ENCODE data around the gene MXRA8. TPM values are rescaled to one million over a fixed set of nuclear protein-coding genes. Genes with fewer than 3 reads are reported as not detected.
"Not testable (repeated sequence)": the region's sequence is repeated elsewhere in the genome, so short reads cannot be mapped to it uniquely, and the experiment has no call there.

MXRA8 gene
- total RNA-seq, 4 donors from 2014 or later: 34.1 to 76.1 (median 35.9) TPM

DNA sequence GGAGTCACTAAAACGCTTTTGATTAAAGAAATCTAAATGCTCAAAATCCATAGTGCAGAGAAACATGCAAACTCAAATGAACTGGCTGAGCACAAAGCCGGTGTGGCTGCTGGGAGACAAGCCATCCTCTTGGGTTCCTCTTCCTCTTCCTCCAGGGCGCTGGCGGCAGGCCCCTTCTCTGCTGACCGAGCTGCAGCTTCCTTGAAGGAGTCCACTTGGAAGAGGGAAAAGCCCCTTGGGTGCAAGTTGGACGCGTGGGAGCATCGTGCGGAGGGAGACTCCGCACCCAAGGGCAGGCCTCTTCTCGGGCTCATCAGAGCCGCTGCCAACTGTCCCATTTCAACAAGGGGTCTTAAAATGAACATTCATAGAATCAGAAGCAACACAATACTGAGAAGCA lies 32.9 kb upstream of the MXRA8 start:
- 82 to 88% methylated on average over 12 of the region's 12 CpGs for WGBS, 2 donors
- no peak overlapping the region for H3K4me3 ChIP-seq (ENCODE audit: low read depth, poor library complexity, severe bottlenecking)
- DNase-seq (ENCODE audit: low spot score in 2 of 2): no peak
- intact Hi-C loops (cut with DNase I; ENCODE audit: low total_unique reads): no loop called here
- TF ChIP-seq, protein P1, sequence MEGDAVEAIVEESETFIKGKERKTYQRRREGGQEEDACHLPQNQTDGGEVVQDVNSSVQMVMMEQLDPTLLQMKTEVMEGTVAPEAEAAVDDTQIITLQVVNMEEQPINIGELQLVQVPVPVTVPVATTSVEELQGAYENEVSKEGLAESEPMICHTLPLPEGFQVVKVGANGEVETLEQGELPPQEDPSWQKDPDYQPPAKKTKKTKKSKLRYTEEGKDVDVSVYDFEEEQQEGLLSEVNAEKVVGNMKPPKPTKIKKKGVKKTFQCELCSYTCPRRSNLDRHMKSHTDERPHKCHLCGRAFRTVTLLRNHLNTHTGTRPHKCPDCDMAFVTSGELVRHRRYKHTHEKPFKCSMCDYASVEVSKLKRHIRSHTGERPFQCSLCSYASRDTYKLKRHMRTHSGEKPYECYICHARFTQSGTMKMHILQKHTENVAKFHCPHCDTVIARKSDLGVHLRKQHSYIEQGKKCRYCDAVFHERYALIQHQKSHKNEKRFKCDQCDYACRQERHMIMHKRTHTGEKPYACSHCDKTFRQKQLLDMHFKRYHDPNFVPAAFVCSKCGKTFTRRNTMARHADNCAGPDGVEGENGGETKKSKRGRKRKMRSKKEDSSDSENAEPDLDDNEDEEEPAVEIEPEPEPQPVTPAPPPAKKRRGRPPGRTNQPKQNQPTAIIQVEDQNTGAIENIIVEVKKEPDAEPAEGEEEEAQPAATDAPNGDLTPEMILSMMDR (IDR thresholded peaks at IDR 0.05): no peak
- TF ChIP-seq POLR2A (IDR thresholded peaks at IDR 0.05): no peak

DNA sequence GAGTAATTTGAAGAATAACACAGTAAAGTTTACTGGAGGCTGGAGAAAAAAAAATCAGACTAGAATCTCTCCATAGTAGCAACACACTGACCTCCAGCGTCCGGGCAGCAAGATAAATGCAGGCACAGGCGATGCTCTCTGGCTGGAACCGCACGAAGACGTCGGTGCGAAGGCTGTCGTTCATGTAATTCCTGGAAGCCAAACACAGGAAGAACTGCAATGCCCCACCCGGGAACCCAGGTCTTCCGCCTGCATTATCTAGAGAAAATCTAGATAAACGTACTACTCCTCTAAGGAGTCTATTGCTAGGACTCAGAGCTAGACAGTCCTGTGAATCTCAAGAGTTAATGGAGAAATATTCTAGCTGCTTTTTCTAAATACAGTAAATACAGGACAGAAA lies 32.3 kb upstream of the MXRA8 start:
- DNase-seq (ENCODE audit: low spot score in 2 of 2): no peak
- WGBS, 2 donors: 88 to 90% methylated on average over 12 of the region's 12 CpGs
- intact Hi-C loops (cut with DNase I; ENCODE audit: low total_unique reads): no loop called here
- TF ChIP-seq, protein P1 (IDR thresholded peaks at IDR 0.05): no peak
- no peak for TF ChIP-seq POLR2A (IDR thresholded peaks at IDR 0.05)
- H3K4me3 ChIP-seq (ENCODE audit: low read depth, poor library complexity, severe bottlenecking): no peak overlapping the region

DNA sequence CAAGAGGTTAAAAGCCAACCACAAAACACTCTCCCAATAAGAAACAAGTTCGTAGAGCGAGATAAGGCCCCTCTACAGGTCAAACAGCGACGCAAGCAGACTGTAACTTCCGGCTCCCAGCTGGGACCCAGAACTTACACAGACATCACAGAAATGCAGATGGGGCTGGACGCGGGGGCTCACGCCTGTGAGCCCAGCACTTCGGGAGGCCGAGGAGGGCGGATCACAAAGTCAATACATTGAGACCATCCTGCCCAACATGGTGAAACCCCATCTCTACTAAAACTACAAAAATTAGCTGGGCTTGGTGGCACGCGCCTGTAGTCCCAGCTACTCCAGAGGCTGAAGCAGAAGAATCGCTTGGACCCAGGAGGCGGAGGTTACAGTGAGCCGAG lies 29.7 kb upstream of the MXRA8 start:
- TF ChIP-seq, protein P1 (IDR thresholded peaks at IDR 0.05): no peak
- TF ChIP-seq POLR2A (IDR thresholded peaks at IDR 0.05): no peak
- 95 to 97% methylated on average over 16 of the region's 16 CpGs for WGBS, 2 donors
- H3K4me3 ChIP-seq (ENCODE audit: low read depth, poor library complexity, severe bottlenecking): no peak overlapping the region
- DNase-seq (ENCODE audit: low spot score in 2 of 2): no peak
- intact Hi-C loops (cut with DNase I; ENCODE audit: low total_unique reads): no loop called here

DNA sequence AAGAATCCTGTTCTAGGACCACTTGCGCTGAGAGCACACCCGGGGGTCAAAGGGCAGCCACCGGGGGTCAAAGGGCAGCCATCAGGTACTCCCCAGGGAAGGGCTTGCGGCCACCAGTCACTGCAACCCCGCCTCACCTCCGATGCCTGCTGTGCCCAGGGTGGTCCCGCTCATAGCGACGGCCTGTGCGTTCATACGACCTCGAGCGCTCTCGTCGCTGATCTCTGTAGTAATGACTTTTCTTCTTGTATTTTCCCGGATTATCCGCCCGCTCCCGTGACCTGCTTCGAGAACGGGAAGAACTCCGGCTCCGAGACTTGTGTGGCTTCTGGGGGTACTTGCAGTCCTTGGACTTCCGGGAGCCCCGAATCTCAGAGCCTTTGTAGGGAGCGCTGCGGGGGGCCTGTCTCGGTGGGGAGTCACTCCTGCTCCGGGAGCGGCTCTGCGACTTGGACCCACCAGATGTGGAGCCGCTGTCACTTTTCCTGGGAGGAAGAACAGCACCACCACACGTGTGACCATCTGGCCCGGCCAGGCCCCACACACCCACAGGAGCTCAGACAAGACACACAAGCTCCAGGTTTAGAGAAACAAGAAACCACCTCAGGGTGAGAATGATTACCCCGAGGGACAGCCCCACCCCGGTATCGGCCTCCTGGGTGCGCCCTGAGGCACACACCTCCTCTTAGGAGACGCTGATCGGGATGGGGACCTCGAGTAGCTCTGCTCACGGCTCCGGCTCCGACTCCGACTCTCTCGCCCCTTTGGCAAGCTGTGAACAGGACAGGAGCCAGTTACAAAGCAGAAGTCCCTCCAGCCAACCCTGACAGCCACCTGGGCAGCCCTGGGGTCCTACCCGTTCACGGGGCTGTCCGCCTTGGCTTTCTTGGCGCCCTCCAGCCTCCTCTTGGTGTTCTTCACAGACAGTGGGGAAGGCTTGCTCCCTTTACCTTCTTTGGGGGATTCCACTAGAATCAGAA lies 29.0 kb upstream of the MXRA8 start:
- no peak overlapping the region for H3K4me3 ChIP-seq (ENCODE audit: low read depth, poor library complexity, severe bottlenecking)
- no peak for DNase-seq (ENCODE audit: low spot score in 2 of 2)
- WGBS, 2 donors: 94 to 97% methylated on average over 45 to 50 of the region's 50 CpGs
- TF ChIP-seq, protein P1 (IDR thresholded peaks at IDR 0.05): no peak
- TF ChIP-seq POLR2A (IDR thresholded peaks at IDR 0.05): no peak
- intact Hi-C loops (cut with DNase I; ENCODE audit: low total_unique reads): no loop called here

DNA sequence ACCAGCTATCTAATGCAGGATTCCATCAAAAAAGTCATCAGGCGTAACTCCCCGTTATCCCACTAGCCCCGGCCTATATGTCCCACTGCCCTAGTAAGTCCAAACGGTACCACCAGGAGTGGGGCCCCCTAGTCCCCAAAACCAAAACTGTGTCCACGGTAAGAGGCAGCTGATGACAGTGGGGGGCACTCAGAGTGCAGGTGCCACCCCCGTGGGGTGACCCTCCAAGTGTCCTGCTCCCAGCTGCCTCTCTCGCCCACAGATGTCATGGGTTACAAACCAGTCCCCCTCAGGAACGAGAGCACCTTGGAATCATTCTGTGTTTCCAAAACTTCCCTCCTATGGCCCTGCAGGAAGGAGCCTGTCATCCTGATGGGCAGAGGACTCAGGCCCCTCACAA lies 27.6 kb upstream of the MXRA8 start:
- TF ChIP-seq POLR2A (IDR thresholded peaks at IDR 0.05): no peak
- TF ChIP-seq, protein P1 (IDR thresholded peaks at IDR 0.05): no peak
- intact Hi-C loops (cut with DNase I; ENCODE audit: low total_unique reads): no loop called here
- WGBS, 2 donors: 83 to 88% methylated on average over 4 to 8 of the region's 8 CpGs

DNA sequence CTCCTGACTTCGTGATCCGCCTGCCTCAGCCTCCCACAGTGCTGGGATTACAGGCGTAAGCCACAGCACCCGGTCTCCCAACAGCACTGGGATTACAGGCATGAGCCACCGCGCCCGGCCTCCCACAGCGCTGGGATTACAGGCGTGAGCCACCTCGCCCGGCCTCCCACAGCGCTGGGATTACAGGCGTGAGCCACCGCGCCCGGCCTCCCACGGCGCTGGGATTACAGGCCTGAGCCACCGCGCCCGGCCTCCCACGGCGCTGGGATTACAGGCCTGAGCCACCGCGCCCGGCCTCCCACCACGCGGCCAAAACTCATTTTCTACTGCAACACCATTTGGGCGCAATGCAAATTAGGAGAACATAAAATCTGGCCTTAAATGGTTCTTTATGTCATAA lies 27.0 kb upstream of the MXRA8 start:
- DNase-seq (ENCODE audit: low spot score in 2 of 2); H3K4me3 ChIP-seq (ENCODE audit: low read depth, poor library complexity, severe bottlenecking); intact Hi-C loops (cut with DNase I; ENCODE audit: low total_unique reads): not testable (repeated sequence)
- 93 to 94% methylated on average over 28 to 29 of the region's 29 CpGs for WGBS, 2 donors

More for the DNA sequence above, 27.6 kb upstream of the MXRA8 start:
- no peak overlapping the region for H3K4me3 ChIP-seq (ENCODE audit: low read depth, poor library complexity, severe bottlenecking)
- no peak for DNase-seq (ENCODE audit: low spot score in 2 of 2)
